GM12875 (cell line): ENCODE results near the gene CPB1.
A peak's percentile ranks its signal among the peaks of the same experiment; 100 is the strongest.

Source experiments
- H3K4me3 ChIP-seq: one replicate; pipeline ENCODE4 v1.5.1; 2011; ENCODE audit warnings: low read depth, low read length, control low read depth
- TF ChIP-seq, protein P1 (sequence below): IDR thresholded peaks from 2 replicates; pipeline ENCODE4 v1.5.1; 2011; ENCODE audit warnings: low read depth, mild to moderate bottlenecking, control low read depth, inconsistent platforms, low read length, moderate library complexity, borderline replicate concordance; ENCODE audit not compliant: insufficient read depth

CPB1 gene

GRCh38 chr3:148852271-148852992 is 24.8 kb downstream of the CPB1 start:
- TF ChIP-seq, protein P1, sequence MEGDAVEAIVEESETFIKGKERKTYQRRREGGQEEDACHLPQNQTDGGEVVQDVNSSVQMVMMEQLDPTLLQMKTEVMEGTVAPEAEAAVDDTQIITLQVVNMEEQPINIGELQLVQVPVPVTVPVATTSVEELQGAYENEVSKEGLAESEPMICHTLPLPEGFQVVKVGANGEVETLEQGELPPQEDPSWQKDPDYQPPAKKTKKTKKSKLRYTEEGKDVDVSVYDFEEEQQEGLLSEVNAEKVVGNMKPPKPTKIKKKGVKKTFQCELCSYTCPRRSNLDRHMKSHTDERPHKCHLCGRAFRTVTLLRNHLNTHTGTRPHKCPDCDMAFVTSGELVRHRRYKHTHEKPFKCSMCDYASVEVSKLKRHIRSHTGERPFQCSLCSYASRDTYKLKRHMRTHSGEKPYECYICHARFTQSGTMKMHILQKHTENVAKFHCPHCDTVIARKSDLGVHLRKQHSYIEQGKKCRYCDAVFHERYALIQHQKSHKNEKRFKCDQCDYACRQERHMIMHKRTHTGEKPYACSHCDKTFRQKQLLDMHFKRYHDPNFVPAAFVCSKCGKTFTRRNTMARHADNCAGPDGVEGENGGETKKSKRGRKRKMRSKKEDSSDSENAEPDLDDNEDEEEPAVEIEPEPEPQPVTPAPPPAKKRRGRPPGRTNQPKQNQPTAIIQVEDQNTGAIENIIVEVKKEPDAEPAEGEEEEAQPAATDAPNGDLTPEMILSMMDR: no peak

GRCh38 chr3:148853076-148853475 is 25.5 kb downstream of the CPB1 start:
- TF ChIP-seq, protein P1: no peak
- H3K4me3 ChIP-seq: no peak overlapping the region

More at GRCh38 chr3:148852271-148852992, 24.8 kb downstream of the CPB1 start:
- no peak overlapping the region for H3K4me3 ChIP-seq

DNA sequence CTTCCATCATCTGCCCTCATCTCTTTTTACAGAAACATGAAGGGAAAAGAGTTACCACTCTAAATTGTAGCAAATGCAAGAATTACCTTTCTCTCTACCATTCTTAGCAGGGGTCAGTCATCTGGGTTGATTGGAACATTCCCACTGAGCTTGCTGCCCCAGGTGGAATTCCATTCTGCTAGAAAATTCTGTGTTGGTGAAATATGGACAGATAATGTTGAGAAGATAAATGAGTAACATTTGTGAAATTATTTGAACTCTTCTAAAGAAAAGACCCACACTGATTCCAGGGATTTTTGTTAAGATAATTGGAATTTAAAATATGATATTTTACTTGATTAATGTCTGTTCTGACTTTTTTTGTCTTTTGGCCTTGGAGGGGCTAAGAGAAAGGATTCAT is 26.4 kb downstream of the CPB1 start:
- H3K4me3 ChIP-seq: no peak overlapping the region
- TF ChIP-seq, protein P1: no peak

GRCh38 chr3:148856384-148856783 is 28.8 kb downstream of the CPB1 start:
- TF ChIP-seq, protein P1: no peak
- no peak overlapping the region for H3K4me3 ChIP-seq

DNA sequence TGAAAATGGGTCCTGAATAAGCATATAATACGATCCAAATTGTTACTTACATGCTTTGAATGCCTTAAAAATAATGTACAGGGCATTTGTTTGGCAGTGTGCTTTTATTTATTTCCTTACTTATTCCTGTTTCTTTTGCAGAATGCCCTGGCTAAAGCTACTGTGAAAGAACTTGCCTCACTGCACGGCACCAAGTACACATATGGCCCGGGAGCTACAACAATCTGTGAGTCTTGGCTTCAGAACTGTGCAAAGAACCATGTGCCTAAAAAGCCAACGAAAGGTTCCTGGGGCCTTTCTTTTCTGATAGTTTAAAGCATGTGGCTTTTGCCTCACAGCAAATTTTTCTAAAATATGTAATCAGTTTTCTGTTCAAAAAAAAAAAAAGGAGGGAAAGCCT is 29.7 kb downstream of the CPB1 start:
- no peak overlapping the region for H3K4me3 ChIP-seq
- TF ChIP-seq, protein P1: no peak

DNA sequence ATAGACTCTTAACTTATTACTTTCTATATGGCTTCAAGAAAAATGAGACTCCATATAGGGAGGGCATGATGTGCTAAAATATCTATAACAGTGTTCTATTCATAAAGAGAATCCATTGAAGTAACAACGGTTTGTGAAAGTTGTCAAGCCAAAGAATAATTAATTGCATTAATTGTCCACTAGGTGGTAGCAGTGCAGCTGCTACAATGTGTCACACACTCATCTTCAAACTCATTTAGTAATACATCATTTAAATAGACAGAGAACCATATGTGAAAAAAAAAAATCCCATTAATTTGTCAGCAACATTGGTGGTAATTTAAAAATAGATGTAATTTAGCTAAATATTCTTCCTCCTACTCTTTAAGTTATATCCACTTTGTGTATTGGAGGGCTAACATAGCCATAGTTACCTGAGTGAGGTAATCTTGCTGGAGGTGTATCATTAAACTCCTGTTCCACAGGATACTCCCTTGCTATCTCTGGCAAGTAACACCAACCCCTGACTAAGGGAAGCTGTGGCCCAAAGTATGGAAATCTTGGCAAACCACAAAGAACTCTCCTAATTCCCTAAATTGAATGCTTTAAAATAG is 33.8 kb downstream of the CPB1 start:
- TF ChIP-seq, protein P1: peak; percentile 42; the same call in 1 of the 2 replicates
- H3K4me3 ChIP-seq: no peak overlapping the region

- TF ChIP-seq, protein P1: no peak
- H3K4me3 ChIP-seq: no peak overlapping the region
These were observed 35.7 kb downstream of the CPB1 start for GRCh38 chr3:148863297-148863696.
